GM12878 (cell line): ENCODE results near the gene HSF2BP. TPM values are rescaled to one million over a fixed set of nuclear protein-coding genes. Genes with fewer than 3 reads are reported as not detected.

Experiments used
- ATAC-seq: fragments of 200-7000 bp; cut with Tn5 transposase; 3 replicates; pipeline ENCODE4 v1.9.1; 2020; ENCODE audit warnings: mild to moderate bottlenecking, moderate library complexity
- BruUV-seq: library from RNA; stranded (reverse); fragments of 400-500 nt; replicated peaks from 2 replicates; lab custom pipeline; 2021; lab: Mats Ljungman, UMichigan
- CTCF ChIA-PET: fragments of 300-600 bp; sonication (Branson Sonifier 250); formaldehyde crosslinking; extraction: SDS; loops from one replicate; lab custom pipeline; 2021; ENCODE audit warnings: inconsistent platforms; lab: Yijun Ruan, JAX
- POLR2A ChIA-PET: fragments of 350-600 bp; formaldehyde crosslinking; extraction: SDS; loops from one replicate; lab custom pipeline; 2021; ENCODE audit warnings: inconsistent platforms; lab: Charles Lee
- RAD21 ChIA-PET: fragments of 300-600 bp; sonication (Branson Sonifier 250); formaldehyde crosslinking; loops from one replicate; lab custom pipeline; 2023; ENCODE audit warnings: antibody characterized with exemption; ENCODE audit not compliant: unreplicated experiment; lab: Charles Lee
- SMC1A ChIA-PET: fragments of 300-600 bp; sonication (Branson Sonifier 250); formaldehyde crosslinking; loops from one replicate; lab custom pipeline; 2023; ENCODE audit not compliant: unreplicated experiment, uncharacterized antibody; lab: Charles Lee
- DNase-seq: peaks from one replicate; pipeline ENCODE4 v3.0.0-alpha.2; 2011; ENCODE audit warnings: low read depth, low spot score
- FAIRE-seq: peaks from 3 replicates; lab custom pipeline; 2011; peaks lifted over from hg19 to GRCh38; lab: Jason Lieb, UNC
- H2AFZ ChIP-seq: 2 replicates; pipeline ENCODE4 v1.6.0; 2011; ENCODE audit warnings: low read depth, low read length, control low read depth; ENCODE audit not compliant: control insufficient read depth
- H3K27ac ChIP-seq: 2 replicates; pipeline ENCODE4 v1.5.1; 2011; ENCODE audit warnings: control low read depth; ENCODE audit not compliant: control insufficient read depth, insufficient read depth
- H3K27me3 ChIP-seq, 2 experiments: replicated peaks in 1 of 2; 2 replicates each; pipeline versions ENCODE4 v1.6.0 to v1.6.1; 2011; ENCODE audit warnings: low read length in 1 of 2; ENCODE audit not compliant: control insufficient read depth in 2 of 2, insufficient read depth in 2 of 2
- H3K36me3 ChIP-seq, 2 experiments: 2 replicates each; pipeline ENCODE4 v1.5.1; 2011; ENCODE audit warnings: low read length in 1 of 2; ENCODE audit not compliant: control insufficient read depth in 2 of 2, insufficient read depth in 2 of 2
- H3K4me1 ChIP-seq: 2 replicates; pipeline ENCODE4 v1.6.1; 2011; ENCODE audit warnings: mild to moderate bottlenecking, low read length, moderate library complexity, mixed read lengths; ENCODE audit not compliant: control insufficient read depth, insufficient read depth
- H3K4me2 ChIP-seq: 2 replicates; pipeline ENCODE4 v1.6.0; 2011; ENCODE audit warnings: control low read depth; ENCODE audit not compliant: control insufficient read depth, insufficient read depth
- H3K4me3 ChIP-seq: fragments of 200-600 bp; sonication (generic); 2 replicates; pipeline ENCODE4 v1.5.1; 2016
- H3K79me2 ChIP-seq: 2 replicates; pipeline ENCODE4 v1.6.0; 2011; ENCODE audit warnings: low read length; ENCODE audit not compliant: control insufficient read depth, insufficient read depth
- H3K9ac ChIP-seq: 2 replicates; pipeline ENCODE4 v1.8.0; 2011; ENCODE audit warnings: low read length, control low read depth, mixed read lengths; ENCODE audit not compliant: control insufficient read depth, insufficient read depth
- H3K9me3 ChIP-seq: replicated peaks from 3 replicates; pipeline ENCODE4 v1.5.1; 2011; ENCODE audit warnings: mild to moderate bottlenecking, low read length; ENCODE audit not compliant: control insufficient read depth, insufficient read depth
- H4K20me1 ChIP-seq: 2 replicates; pipeline ENCODE4 v1.6.0; 2011; ENCODE audit not compliant: control insufficient read depth, insufficient read depth
- BCL11A ChIP-seq: IDR thresholded peaks from 2 replicates; pipeline ENCODE4 v1.6.1; 2011; ENCODE audit warnings: low read depth, low read length
- BRCA1 ChIP-seq: IDR thresholded peaks from 2 replicates; pipeline ENCODE4 v1.6.1; 2011; ENCODE audit warnings: low read depth, low read length, improper control_type of control experiment
- EZH2 ChIP-seq: IDR thresholded peaks from 2 replicates; pipeline ENCODE4 v1.6.1; 2012; ENCODE audit warnings: low read depth, mild to moderate bottlenecking, control low read depth, inconsistent platforms, low read length, borderline replicate concordance; ENCODE audit not compliant: control insufficient read depth
- POLR2A ChIP-seq: IDR thresholded peaks from 2 replicates; pipeline ENCODE4 v1.6.1; 2011; ENCODE audit warnings: low read depth, mild to moderate bottlenecking, low read length
- RAD51 ChIP-seq: fragments of 450-650 bp; IDR thresholded peaks from 2 replicates; pipeline ENCODE4 v1.6.1; 2016; ENCODE audit warnings: moderate library complexity, mild to moderate bottlenecking, inconsistent platforms
- RFX5 ChIP-seq: IDR thresholded peaks from 2 replicates; pipeline ENCODE4 v1.6.1; 2011; ENCODE audit warnings: low read depth, low read length, improper control_type of control experiment
- RUNX3 ChIP-seq: IDR thresholded peaks from 2 replicates; pipeline ENCODE4 v1.6.1; 2012; ENCODE audit warnings: low read length, inconsistent platforms
- STAT1 ChIP-seq: fragments of 450-650 bp; conservative IDR thresholded peaks from 2 replicates; pipeline ENCODE4 v1.6.1; 2014; ENCODE audit warnings: antibody characterized with exemption, mild to moderate bottlenecking
- SUPT20H ChIP-seq: IDR thresholded peaks from 2 replicates; pipeline ENCODE4 v1.6.1; 2011; ENCODE audit warnings: low read depth, mild to moderate bottlenecking, low read length, moderate library complexity, borderline replicate concordance; ENCODE audit not compliant: control insufficient read depth
- YY1 ChIP-seq: IDR thresholded peaks from 2 replicates; pipeline ENCODE4 v1.6.1; 2011; ENCODE audit warnings: low read depth, mild to moderate bottlenecking, low read length
- ZNF384 ChIP-seq: IDR thresholded peaks from 2 replicates; pipeline ENCODE4 v1.6.1; 2012; ENCODE audit warnings: low read depth, mild to moderate bottlenecking, low read length, improper control_type of control experiment, borderline replicate concordance
- ZZZ3 ChIP-seq: IDR thresholded peaks from 2 replicates; pipeline ENCODE4 v1.6.1; 2011; ENCODE audit warnings: low read depth; ENCODE audit not compliant: control insufficient read depth, insufficient read length
- whole genome bisulfite sequencing: methylation state at CpG from one replicate; pipeline ENCODE4 v1.1.6; 2016; ENCODE audit warnings: low lambda C conversion rate; ENCODE audit not compliant: insufficient replicate concordance, insufficient coverage; ENCODE audit errors: missing lambda C conversion rate; 5-methylcytosine and 5-hydroxymethylcytosine counted together
- in situ Hi-C: fragments of 300-500 bp; cut with MboI; formaldehyde crosslinking; loops from 9 replicates; pipeline ENCODE4 v1.14.3; 2018; ENCODE audit warnings: mixed read lengths
- intact Hi-C: fragments of 100-400 bp; cut with micrococcal nuclease; formaldehyde crosslinking; loops from one replicate; pipeline ENCODE4 v1.14.2; 2022; ENCODE audit not compliant: unreplicated experiment
- polyA plus RNA-seq, 11 experiments: library from polyadenylated mRNA; depleted of rRNA in 4 of 11; unstranded in 6 of 11; stranded (reverse) in 5 of 11; fragments of >200 nt; fragmentation: Nextera tagmentation in 4 of 11; fragmentation: Illumina TruSeq in 1 of 11; extraction: Ambion mirVana in 4 of 11; extraction: Trizol in 1 of 11; gene quantifications; 1 replicate in 1 of 11; 2 replicates in 10 of 11; pipeline versions ENCODE4 v1.2.1 to v1.2.3, GENCODE V29; 2011 to 2016; ENCODE audit warnings: inconsistent platforms in 2 of 11, missing spikeins in 2 of 11, low read depth in 1 of 11
- total RNA-seq, 4 experiments: library from RNA; depleted of rRNA in 3 of 4; stranded (reverse); fragments of >200 nt in 3 of 4; fragmentation: Illumina TruSeq in 1 of 4; extraction: Trizol in 1 of 4; gene quantifications; 2 replicates each; pipeline versions ENCODE4 v1.2.1 to v1.2.3, GENCODE V29; 2013 to 2021

The HSF2BP gene
- total and polyA plus RNA-seq, 10 of the 15 experiments (the other 5 are each of a cell fraction or from before 2014, with no cell fraction given), result 0.07 to 0.81 (median 0.35) TPM

- Histone ChIP-seq H3K4me1 (no peaks in the 10 kb centered on the region), H3K4me3 (no peak overlapping the region), H3K27ac (no peak overlapping the region), H3K27me3 (no peaks in the 10 kb centered on the region), H4K20me1 (peaks cover 2% of the 10 kb centered on the region; the same call in 1 of the 2 replicates), H3K9ac (no peak overlapping the region), H3K9me3 (no peaks in the 10 kb centered on the region), H3K79me2 (no peaks in the 10 kb centered on the region), H3K36me3 (peaks cover 14 to 47% of the 10 kb centered on the region in 2 experiments), H3K4me2 (no peak overlapping the region), H2AFZ (no peak overlapping the region)
- DNase-seq, result no peak
- intact Hi-C loops, result no loop called here
- TF ChIP-seq EZH2 (no peak), BRCA1 (no peak), BCL11A (no peak), SUPT20H (no peak)
- no peak for FAIRE-seq
- no TSS peak for BruUV-seq
- WGBS, result 98% methylated on average over 10 of the region's 10 CpGs
- POLR2A ChIA-PET, result interaction anchor here (0.6 kb wide), 1 partner anchor 223 kb away, joined by 5 read pairs; no protein-coding TSS in a partner anchor
- CTCF ChIA-PET, result no interaction called here
- in situ Hi-C loops, result loop anchor here (25.0 kb wide), 1 partner anchor 1480 kb away; the partner anchor contains the start of gene ABCG1
- SMC1A ChIA-PET, result no interaction called here
- ATAC-seq, result no peak
- RAD21 ChIA-PET, result no interaction called here
These were observed 32.5 kb upstream of the HSF2BP start for GRCh38 chr21:43691801-43692200.

GRCh38 chr21:43691086-43691795 lies 32.0 kb upstream of the HSF2BP start:
- SMC1A ChIA-PET, result no interaction called here
- RAD21 ChIA-PET, result no interaction called here
- no peak overlapping the region for H2AFZ ChIP-seq
- intact Hi-C loops (no loop called here), in situ Hi-C loops (loop anchor here (25.0 kb wide), 1 partner anchor 1479 kb away; the partner anchor contains the start of gene ABCG1)
- H4K20me1 ChIP-seq, result peaks cover 2% of the 10 kb centered on the region; the same call in 1 of the 2 replicates
- no peak overlapping the region for H3K27ac ChIP-seq
- H3K79me2 ChIP-seq, result no peaks in the 10 kb centered on the region
- no peaks in the 10 kb centered on the region for H3K9me3 ChIP-seq
- no peak for DNase-seq
- no peak overlapping the region for H3K4me3 ChIP-seq
- no peak overlapping the region for H3K9ac ChIP-seq
- no peaks in the 10 kb centered on the region for H3K4me1 ChIP-seq
- BruUV-seq, result no TSS peak
- TF ChIP-seq YY1 (no peak), RUNX3 (no peak), STAT1 (no peak), ZZZ3 (no peak), RFX5 (no peak), ZNF384 (no peak), RAD51 (no peak), POLR2A (peak; percentile 21; the same call in 1 of the 2 replicates)
- TF ChIP-seq, all 136 proteins: peak for 1
- WGBS, result 99% methylated on average over 22 of the region's 25 CpGs
- FAIRE-seq, result no peak
- no peaks in the 10 kb centered on the region for H3K27me3 ChIP-seq
- CTCF ChIA-PET, result no interaction called here
- POLR2A ChIA-PET, result interaction anchor here (0.6 kb wide), 1 partner anchor 224 kb away, joined by 5 read pairs; no protein-coding TSS in a partner anchor
- ATAC-seq, result no peak
- H3K4me2 ChIP-seq, result no peak overlapping the region
- peaks cover 16 to 52% of the 10 kb centered on the region in 2 experiments for H3K36me3 ChIP-seq
